GM21529 (cell line): ENCODE measurements around the gene KPTN.
"Not testable (repeated sequence)": the region's sequence is repeated elsewhere in the genome, so short reads cannot be mapped to it uniquely, and the experiment has no call there.

ENCODE experiments used
- ATAC-seq: cut with Tn5 transposase; IDR thresholded peaks from one replicate; pipeline ENCODE4 v1.9.1; 2021; ENCODE audit not compliant: unreplicated experiment

KPTN gene

GRCh38 chr19:47492137-47492533 is 8.1 kb upstream of the KPTN start:
- ATAC-seq: no peak

GRCh38 chr19:47491358-47492136 is 7.5 kb upstream of the KPTN start:
- no peak for ATAC-seq

- ATAC-seq: no peak
These were observed 6.8 kb upstream of the KPTN start for GRCh38 chr19:47490847-47491246.

GRCh38 chr19:47490031-47490430 is 6.0 kb upstream of the KPTN start:
- ATAC-seq: no peak

- no peak for ATAC-seq
These were observed 5.3 kb upstream of the KPTN start for GRCh38 chr19:47489072-47489914.

- ATAC-seq: no peak
These were observed 3.8 kb upstream of the KPTN start for GRCh38 chr19:47487551-47488515.

- no peak for ATAC-seq
These were observed 2.9 kb upstream of the KPTN start for GRCh38 chr19:47486900-47487299.

GRCh38 chr19:47486220-47486619 is 2.2 kb upstream of the KPTN start:
- ATAC-seq: not testable (repeated sequence)

- ATAC-seq: no peak
These were observed 1.2 kb upstream of the KPTN start for GRCh38 chr19:47485210-47485609.

- no peak for ATAC-seq
These were observed 819 bp downstream of the KPTN start for GRCh38 chr19:47483200-47483599.

- ATAC-seq: no peak
These were observed 2.5 kb downstream of the KPTN start for GRCh38 chr19:47481460-47482052.

- ATAC-seq: no peak
These were observed 3.4 kb downstream of the KPTN start for GRCh38 chr19:47480658-47481057.

- no peak for ATAC-seq
These were observed 4.1 kb downstream of the KPTN start for GRCh38 chr19:47479701-47480503.

- ATAC-seq: no peak
These were observed 7.5 kb downstream of the KPTN start for GRCh38 chr19:47476438-47476972.

- ATAC-seq: no peak
These were observed 8.6 kb downstream of the KPTN start for GRCh38 chr19:47475465-47475864.

- ATAC-seq: no peak
These were observed 10.7 kb downstream of the KPTN start for GRCh38 chr19:47473336-47473735.

GRCh38 chr19:47471733-47472457 is 12.1 kb downstream of the KPTN start, which contains the start of gene SLC8A2:
Gene SLC8A2 (minus strand): TSS chr19:47471893. CDS start chr19:47466403, 5,490 bp downstream.
- ATAC-seq: no peak

GRCh38 chr19:47471381-47471732 is 12.7 kb downstream of the KPTN start:
- ATAC-seq: no peak
